ENCODE data around the gene APOH. TPM values are rescaled to one million over a fixed set of nuclear protein-coding genes. Genes with fewer than 3 reads are reported as not detected.
A peak's percentile ranks its signal among the peaks of the same experiment; 100 is the strongest.
"Not testable (repeated sequence)": the region's sequence is repeated elsewhere in the genome, so short reads cannot be mapped to it uniquely, and the experiment has no call there.

Gene APOH
- total RNA-seq, 2 donors from 2014 or later, result not detected

DNA sequence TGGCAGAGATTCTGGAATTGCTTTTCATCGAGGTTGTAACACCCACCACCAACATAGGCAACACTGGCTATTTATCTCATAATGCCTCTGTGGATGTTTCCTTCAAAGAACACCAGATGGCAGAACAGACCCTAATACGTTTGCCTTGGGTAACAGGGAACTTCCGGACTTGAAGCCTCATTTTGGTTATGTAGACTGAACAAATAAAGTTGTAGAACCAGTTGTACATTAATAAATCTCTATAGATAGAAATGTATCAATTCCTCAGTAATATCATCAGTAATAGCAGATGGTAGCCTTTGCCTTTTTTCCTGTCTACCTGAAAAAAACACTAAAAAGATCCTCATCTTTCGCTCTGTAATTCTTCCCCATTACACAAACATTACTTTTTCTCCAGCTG is 25.9 kb upstream of the APOH start:
- H3K36me3 Mint-ChIP-seq (ENCODE audit: low read depth), result no peaks in the 10 kb centered on the region
- H3K4me3 Mint-ChIP-seq, result peak overlapping the region; percentile 66
- peaks cover 10% of the 10 kb centered on the region for H3K4me1 Mint-ChIP-seq
- no peaks in the 10 kb centered on the region for H3K9me3 Mint-ChIP-seq
- H3K27me3 Mint-ChIP-seq, result no peaks in the 10 kb centered on the region
- peak; percentile 90 for ATAC-seq (replicated peaks)
- peak overlapping the region; percentile 82 for H3K27ac Mint-ChIP-seq

- not testable (repeated sequence) for H3K4me3 Mint-ChIP-seq; ATAC-seq (replicated peaks); H3K27me3 Mint-ChIP-seq; H3K27ac Mint-ChIP-seq; H3K9me3 Mint-ChIP-seq; H3K36me3 Mint-ChIP-seq (ENCODE audit: low read depth); H3K4me1 Mint-ChIP-seq
Observed at GRCh38 chr17:66253458-66253857, 24.2 kb upstream of the APOH start.

- no peak overlapping the region for H3K27ac Mint-ChIP-seq
- H3K4me1 Mint-ChIP-seq, result peaks cover 6% of the 10 kb centered on the region
- no peaks in the 10 kb centered on the region for H3K36me3 Mint-ChIP-seq (ENCODE audit: low read depth)
- H3K9me3 Mint-ChIP-seq, result no peaks in the 10 kb centered on the region
- no peak overlapping the region for H3K4me3 Mint-ChIP-seq
- no peak for ATAC-seq (replicated peaks)
- no peaks in the 10 kb centered on the region for H3K27me3 Mint-ChIP-seq
Observed at GRCh38 chr17:66250686-66251085, 21.5 kb upstream of the APOH start.

GRCh38 chr17:66248285-66248684 is 19.1 kb upstream of the APOH start:
- Mint-ChIP-seq H3K9me3 (no peaks in the 10 kb centered on the region), H3K36me3 (ENCODE audit: low read depth) (no peaks in the 10 kb centered on the region), H3K27ac (no peak overlapping the region), H3K27me3 (no peaks in the 10 kb centered on the region), H3K4me3 (no peak overlapping the region), H3K4me1 (peaks cover 5% of the 10 kb centered on the region)
- ATAC-seq (replicated peaks), result no peak

GRCh38 chr17:66241839-66242238 is 12.6 kb upstream of the APOH start:
- no peaks in the 10 kb centered on the region for H3K27me3 Mint-ChIP-seq
- no peak overlapping the region for H3K4me3 Mint-ChIP-seq
- peaks cover 5% of the 10 kb centered on the region for H3K4me1 Mint-ChIP-seq

GRCh38 chr17:66240630-66241029 is 11.4 kb upstream of the APOH start:
- H3K36me3 Mint-ChIP-seq (ENCODE audit: low read depth), result no peaks in the 10 kb centered on the region
- peaks cover 5% of the 10 kb centered on the region for H3K4me1 Mint-ChIP-seq
- no peaks in the 10 kb centered on the region for H3K27me3 Mint-ChIP-seq
- no peak for ATAC-seq (replicated peaks)
- no peak overlapping the region for H3K4me3 Mint-ChIP-seq
- H3K27ac Mint-ChIP-seq, result no peak overlapping the region
- no peaks in the 10 kb centered on the region for H3K9me3 Mint-ChIP-seq

More at GRCh38 chr17:66241839-66242238, 12.6 kb upstream of the APOH start:
- no peak for ATAC-seq (replicated peaks)
- Mint-ChIP-seq H3K36me3 (ENCODE audit: low read depth) (no peaks in the 10 kb centered on the region), H3K9me3 (no peaks in the 10 kb centered on the region), H3K27ac (no peak overlapping the region)

DNA sequence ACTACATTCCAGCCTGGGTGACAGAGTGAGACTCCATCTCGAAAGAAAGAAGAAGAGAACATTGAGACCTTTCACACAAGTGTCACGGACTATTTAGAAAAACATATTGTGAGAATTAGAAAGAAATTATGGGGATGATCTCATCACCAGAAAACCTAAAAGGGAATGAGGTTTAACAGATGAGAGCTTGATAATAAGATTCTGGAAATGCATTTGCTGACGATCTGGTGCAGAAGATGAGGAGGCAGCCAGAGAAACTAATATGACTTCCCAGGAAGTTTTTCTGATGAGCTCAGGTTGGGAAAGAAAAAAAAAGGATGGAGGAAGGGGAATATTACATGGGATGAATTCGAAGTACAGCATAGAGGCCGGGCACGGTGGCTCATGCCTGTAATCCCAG is 10.8 kb upstream of the APOH start:
- Mint-ChIP-seq H3K36me3 (ENCODE audit: low read depth) (no peaks in the 10 kb centered on the region), H3K27me3 (no peaks in the 10 kb centered on the region), H3K4me1 (peaks cover 2% of the 10 kb centered on the region), H3K27ac (no peak overlapping the region), H3K4me3 (no peak overlapping the region), H3K9me3 (no peaks in the 10 kb centered on the region)
- no peak for ATAC-seq (replicated peaks)

GRCh38 chr17:66235377-66235994 is 6.3 kb upstream of the APOH start:
- H3K27ac Mint-ChIP-seq, result no peak overlapping the region
- H3K36me3 Mint-ChIP-seq (ENCODE audit: low read depth), result no peaks in the 10 kb centered on the region
- H3K4me3 Mint-ChIP-seq, result no peak overlapping the region
- H3K4me1 Mint-ChIP-seq, result peaks cover 5% of the 10 kb centered on the region
- H3K9me3 Mint-ChIP-seq, result no peaks in the 10 kb centered on the region
- no peak for ATAC-seq (replicated peaks)
- no peaks in the 10 kb centered on the region for H3K27me3 Mint-ChIP-seq

GRCh38 chr17:66234611-66235010 is 5.4 kb upstream of the APOH start:
- H3K27ac Mint-ChIP-seq, result no peak overlapping the region
- H3K36me3 Mint-ChIP-seq (ENCODE audit: low read depth), result no peaks in the 10 kb centered on the region
- H3K27me3 Mint-ChIP-seq, result no peaks in the 10 kb centered on the region
- peaks cover 5% of the 10 kb centered on the region for H3K4me1 Mint-ChIP-seq
- no peaks in the 10 kb centered on the region for H3K9me3 Mint-ChIP-seq
- ATAC-seq (replicated peaks), result no peak
- H3K4me3 Mint-ChIP-seq, result no peak overlapping the region

- Mint-ChIP-seq H3K27me3 (no peaks in the 10 kb centered on the region), H3K4me3 (no peak overlapping the region), H3K27ac (peak overlapping the region; percentile 25), H3K36me3 (ENCODE audit: low read depth) (no peaks in the 10 kb centered on the region), H3K9me3 (no peaks in the 10 kb centered on the region), H3K4me1 (peaks cover 5% of the 10 kb centered on the region)
- ATAC-seq (replicated peaks), result no peak
Observed at GRCh38 chr17:66233023-66233753, 4.0 kb upstream of the APOH start.

GRCh38 chr17:66230922-66231591 is 1.8 kb upstream of the APOH start:
- H3K9me3 Mint-ChIP-seq, result no peaks in the 10 kb centered on the region
- no peaks in the 10 kb centered on the region for H3K36me3 Mint-ChIP-seq (ENCODE audit: low read depth)
- no peaks in the 10 kb centered on the region for H3K27me3 Mint-ChIP-seq
- no peak overlapping the region for H3K27ac Mint-ChIP-seq
- no peak overlapping the region for H3K4me3 Mint-ChIP-seq
- peaks cover 5% of the 10 kb centered on the region for H3K4me1 Mint-ChIP-seq
- ATAC-seq (replicated peaks), result no peak

DNA sequence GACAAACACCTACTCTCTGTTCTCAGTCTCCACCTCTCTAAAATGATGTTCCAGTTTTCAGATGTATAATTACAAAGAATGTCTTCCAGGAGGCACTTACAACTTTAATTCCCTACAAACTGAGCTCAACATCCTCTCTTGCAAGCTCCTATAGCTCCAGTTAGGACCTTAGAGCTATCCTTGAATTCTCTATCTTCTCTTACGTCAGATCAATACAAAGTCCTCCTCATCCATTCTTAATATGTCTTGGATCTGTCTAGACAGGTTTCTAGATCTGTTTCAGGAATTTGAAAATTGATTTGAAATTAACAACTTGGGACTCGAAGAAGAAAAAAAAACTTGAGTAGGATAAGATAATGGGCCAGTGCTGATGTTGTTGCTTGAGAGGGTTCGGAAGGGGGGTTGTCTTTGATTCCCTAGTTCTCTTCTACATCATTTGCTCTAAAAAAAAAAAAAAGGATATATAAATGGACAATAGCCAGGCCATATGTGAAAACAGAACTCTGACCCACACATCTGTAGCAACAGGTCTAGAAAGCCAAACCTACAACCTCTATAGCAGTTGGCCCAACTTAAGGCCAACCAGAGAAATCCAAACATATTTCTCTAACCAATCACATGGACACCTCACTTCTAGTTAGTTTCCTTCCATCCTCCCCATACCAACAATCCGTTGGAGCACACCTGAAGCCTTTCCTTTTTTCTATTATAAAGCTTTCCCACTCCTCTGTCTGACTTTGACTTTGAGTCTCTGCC is 746 bp upstream of the APOH start:
- no peaks in the 10 kb centered on the region for H3K36me3 Mint-ChIP-seq (ENCODE audit: low read depth)
- H3K27me3 Mint-ChIP-seq, result no peaks in the 10 kb centered on the region
- H3K4me1 Mint-ChIP-seq, result peaks cover 5% of the 10 kb centered on the region
- no peaks in the 10 kb centered on the region for H3K9me3 Mint-ChIP-seq
- no peak overlapping the region for H3K27ac Mint-ChIP-seq
- H3K4me3 Mint-ChIP-seq, result no peak overlapping the region
- ATAC-seq (replicated peaks), result no peak

DNA sequence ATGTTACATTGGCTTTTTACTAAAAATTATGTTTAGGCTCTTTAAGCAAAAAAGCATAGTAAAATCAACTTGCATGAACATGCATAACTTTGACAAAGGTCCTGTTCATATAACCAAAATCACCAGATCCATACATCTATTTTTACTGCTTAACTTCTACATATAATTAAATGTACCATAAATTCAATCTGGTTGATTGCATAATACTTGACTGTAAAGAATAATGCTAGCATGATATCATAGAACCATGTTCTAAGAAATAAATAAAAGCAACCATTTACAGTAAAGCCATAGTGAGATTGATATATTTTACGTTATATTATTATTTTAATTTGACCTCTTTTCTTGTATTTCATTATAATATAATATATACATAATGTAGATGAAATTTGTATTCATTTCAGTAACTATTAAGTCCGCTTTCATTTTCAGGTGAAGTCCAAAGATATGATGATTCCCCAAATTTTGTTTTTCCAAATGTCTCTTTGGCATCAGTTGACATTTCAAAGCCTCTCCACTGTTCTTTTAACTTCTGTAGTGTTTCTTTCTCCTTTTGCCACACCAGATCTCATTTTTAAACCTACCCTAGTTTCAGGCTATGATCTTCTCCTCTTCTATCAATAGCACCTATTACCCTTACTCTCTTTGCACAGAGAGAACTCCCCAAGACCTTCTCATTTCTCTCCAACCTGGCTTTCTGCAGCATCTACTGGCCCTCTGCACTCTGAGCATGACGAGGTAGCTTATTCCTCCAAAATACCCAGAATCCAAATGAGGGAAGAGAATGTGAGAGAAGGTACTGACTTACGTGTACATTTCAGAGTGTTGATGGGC is 1.8 kb downstream of the APOH start:
- no peak for ATAC-seq (replicated peaks)

DNA sequence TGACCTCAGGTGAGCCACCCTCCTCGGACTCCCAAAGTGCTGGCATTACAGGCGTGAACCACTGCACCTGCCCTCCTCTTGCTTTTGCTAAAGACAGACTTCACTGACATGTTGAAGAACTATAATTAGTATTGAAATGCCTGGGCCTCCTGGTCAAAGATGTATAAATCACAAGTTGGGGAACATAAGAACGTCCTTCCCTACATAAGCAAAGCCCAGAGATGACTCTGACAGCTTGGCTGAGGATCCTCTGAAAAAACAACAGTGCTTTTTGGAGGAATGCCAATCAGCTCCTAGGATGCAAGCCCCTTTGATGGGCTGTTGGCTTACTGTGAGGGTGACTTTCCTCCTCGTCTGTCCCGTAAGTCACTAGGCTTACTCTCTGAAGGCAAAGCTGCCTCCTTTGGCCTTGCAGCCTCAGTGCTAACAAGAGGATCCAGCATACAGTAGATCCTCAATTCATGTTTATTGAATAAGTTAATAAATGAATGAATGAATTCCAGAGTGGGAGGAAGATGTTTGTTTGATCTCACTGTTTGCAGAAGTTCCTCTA is 6.3 kb downstream of the APOH start:
- Mint-ChIP-seq H3K4me3 (no peak overlapping the region), H3K27ac (no peak overlapping the region), H3K4me1 (no peaks in the 10 kb centered on the region), H3K27me3 (no peaks in the 10 kb centered on the region), H3K9me3 (no peaks in the 10 kb centered on the region), H3K36me3 (ENCODE audit: low read depth) (no peaks in the 10 kb centered on the region)
- ATAC-seq (replicated peaks), result no peak

More for the DNA sequence above, 1.8 kb downstream of the APOH start:
- no peak overlapping the region for H3K27ac Mint-ChIP-seq
- H3K9me3 Mint-ChIP-seq, result no peaks in the 10 kb centered on the region
- H3K4me3 Mint-ChIP-seq, result no peak overlapping the region
- no peaks in the 10 kb centered on the region for H3K36me3 Mint-ChIP-seq (ENCODE audit: low read depth)
- H3K4me1 Mint-ChIP-seq, result no peaks in the 10 kb centered on the region
- no peaks in the 10 kb centered on the region for H3K27me3 Mint-ChIP-seq
